T-cell (primary cell): Measurements from ENCODE around the gene SSC4D. TPM values are rescaled to one million over a fixed set of nuclear protein-coding genes. Genes with fewer than 3 reads are reported as not detected.
"Not testable (repeated sequence)": the region's sequence is repeated elsewhere in the genome, so short reads cannot be mapped to it uniquely, and the experiment has no call there.

ENCODE experiments used
- ATAC-seq, 4 experiments: fragments of 200-7000 bp in 3 of 4; fragments of 150-1000 bp in 1 of 4; cut with Tn5 transposase; replicated peaks in 1 of 4; 1 replicate in 3 of 4; 2 replicates in 1 of 4; pipeline ENCODE4 v1.10.0; 2021; ENCODE audit warnings: moderate library complexity in 3 of 4, mild to moderate bottlenecking in 2 of 4, moderate number of reproducible peaks in 1 of 4
- CTCF ChIA-PET, 2 donors: fragments of 300-600 bp; sonication (Branson Sonifier 250); formaldehyde crosslinking; loops; one replicate each; lab custom pipeline; 2022; ENCODE audit warnings: antibody characterized with exemption in 2 of 2; lab: Charles Lee
- POLR2A ChIA-PET, 2 donors: fragments of 300-600 bp; sonication (Branson Sonifier 250); formaldehyde crosslinking; loops; one replicate each; lab custom pipeline; 2022; ENCODE audit warnings: antibody characterized with exemption in 2 of 2; lab: Charles Lee
- DNase-seq, 35 experiments: peaks; one replicate each; pipeline versions ENCODE4 v3.0.0 to v3.0.0-alpha.2; 2013 to 2023
- H3K27ac ChIP-seq: one replicate; pipeline ENCODE4 v1.5.1; 2013; ENCODE audit warnings: low read length
- H3K27me3 ChIP-seq, 2 experiments: replicated peaks in 1 of 2; 1 replicate in 1 of 2; 2 replicates in 1 of 2; pipeline versions ENCODE4 v1.6.1 to v1.7.0; 2013; ENCODE audit warnings: low read length in 1 of 2, mixed read lengths in 1 of 2; ENCODE audit not compliant: control insufficient read depth in 2 of 2, insufficient read depth in 2 of 2; ENCODE audit errors: extremely low read depth in 1 of 2
- H3K36me3 ChIP-seq, 2 donors: 1 replicate in 1 of 2; 2 replicates in 1 of 2; pipeline versions ENCODE4 v1.6.1 to v1.7.0; 2013; ENCODE audit warnings: low read length in 1 of 2; ENCODE audit not compliant: control insufficient read depth in 2 of 2, insufficient read depth in 1 of 2; ENCODE audit errors: extremely low read depth in 1 of 2
- H3K4me1 ChIP-seq, 2 experiments: 1 replicate in 1 of 2; 2 replicates in 1 of 2; pipeline versions ENCODE4 v1.6.1 to v1.7.0; 2013; ENCODE audit warnings: low read length in 2 of 2, mixed read lengths in 1 of 2; ENCODE audit not compliant: insufficient read depth in 2 of 2, control insufficient read depth in 1 of 2; ENCODE audit errors: extremely low read depth in 1 of 2
- H3K4me3 ChIP-seq, 2 donors: 1 replicate in 1 of 2; 2 replicates in 1 of 2; pipeline versions ENCODE4 v1.5.1 to v1.7.0; 2013; ENCODE audit warnings: mild to moderate bottlenecking in 2 of 2, low read length in 1 of 2, moderate library complexity in 1 of 2; ENCODE audit not compliant: control insufficient read depth in 1 of 2; ENCODE audit errors: extremely low read depth in 1 of 2
- H3K9me3 ChIP-seq: 2 replicates; pipeline ENCODE4 v1.7.0; 2013
- H3K27ac Mint-ChIP-seq, 2 donors: one replicate each; pipeline ENCODE4 v1.8.0; 2020 to 2021; ENCODE audit warnings: mild to moderate bottlenecking in 2 of 2, mixed read lengths in 2 of 2
- H3K27me3 Mint-ChIP-seq, 2 donors: one replicate each; pipeline ENCODE4 v1.8.0; 2021 to 2022; ENCODE audit warnings: mixed read lengths in 2 of 2
- H3K36me3 Mint-ChIP-seq: one replicate; pipeline ENCODE4 v1.8.0; 2021; ENCODE audit warnings: mixed read lengths
- H3K4me1 Mint-ChIP-seq, 3 donors: one replicate each; pipeline ENCODE4 v1.8.0; 2020 to 2022; ENCODE audit warnings: mixed read lengths in 3 of 3, mild to moderate bottlenecking in 1 of 3
- H3K4me3 Mint-ChIP-seq, 3 donors: one replicate each; pipeline ENCODE4 v1.8.0; 2020 to 2022; ENCODE audit warnings: mild to moderate bottlenecking in 3 of 3, mixed read lengths in 3 of 3, moderate library complexity in 3 of 3
- H3K9me3 Mint-ChIP-seq, 3 donors: one replicate each; pipeline ENCODE4 v1.8.0; 2020 to 2022; ENCODE audit warnings: mixed read lengths in 3 of 3
- WGBS: methylation state at CpG from one replicate; pipeline ENCODE4 v1.1.5; 2013; ENCODE audit warnings: missing lambda C conversion rate; ENCODE audit not compliant: insufficient coverage; 5-methylcytosine and 5-hydroxymethylcytosine counted together
- total RNA-seq, 35 experiments: library from RNA in 6 of 35; stranded (reverse) in 6 of 35; fragments of 120-200 nt in 1 of 35; gene quantifications; one replicate each; pipeline versions ENCODE4 v1.2.1 to v1.2.4 and lab custom pipeline; 2013 to 2026

Gene SSC4D
- total RNA-seq, 5 donors from 2014 or later (not counting 1 experiment from before 2014, with no cell fraction given), result 0.20 to 0.76 (median 0.28) TPM; not detected in 2

GRCh38 chr7:76424413-76425111, 15.1 kb upstream of the SSC4D start, which contains the start of gene ZP3:
Gene ZP3 (plus strand): TSS chr7:76424950. CDS start chr7:76424965, 15 bp downstream.
- Mint-ChIP-seq H3K27me3 (peaks cover 0 to 9% of the 10 kb centered on the region in 2 donors), H3K4me3 (no peak within 1 kb of the TSS), H3K4me1 (peaks cover 6 to 8% (median 7%) of the 10 kb centered on the region in 3 donors), H3K9me3 (no peaks in the 10 kb centered on the region), H3K27ac (peak within 1 kb of the TSS in 1 of 2 donors; percentile 22), H3K36me3 (no peaks in the 10 kb centered on the region)
- POLR2A ChIA-PET, result no interaction called here
- H3K4me3 ChIP-seq, result no peak within 1 kb of the TSS
- H3K27me3 ChIP-seq, result peaks cover 0 to 17% of the 10 kb centered on the region in 2 experiments
- H3K36me3 ChIP-seq, result no peaks in the 10 kb centered on the region
- H3K9me3 ChIP-seq, result no peaks in the 10 kb centered on the region
- ATAC-seq (peak in 1 of 4 experiments; percentile 31), DNase-seq (peak in 1 of 35 experiments; percentile 17)
- H3K27ac ChIP-seq, result no peak within 1 kb of the TSS
- CTCF ChIA-PET, result no interaction called here
- peaks cover 0 to 8% of the 10 kb centered on the region in 2 experiments for H3K4me1 ChIP-seq
- WGBS, result 71% methylated on average over 5 of the region's 10 CpGs

DNA sequence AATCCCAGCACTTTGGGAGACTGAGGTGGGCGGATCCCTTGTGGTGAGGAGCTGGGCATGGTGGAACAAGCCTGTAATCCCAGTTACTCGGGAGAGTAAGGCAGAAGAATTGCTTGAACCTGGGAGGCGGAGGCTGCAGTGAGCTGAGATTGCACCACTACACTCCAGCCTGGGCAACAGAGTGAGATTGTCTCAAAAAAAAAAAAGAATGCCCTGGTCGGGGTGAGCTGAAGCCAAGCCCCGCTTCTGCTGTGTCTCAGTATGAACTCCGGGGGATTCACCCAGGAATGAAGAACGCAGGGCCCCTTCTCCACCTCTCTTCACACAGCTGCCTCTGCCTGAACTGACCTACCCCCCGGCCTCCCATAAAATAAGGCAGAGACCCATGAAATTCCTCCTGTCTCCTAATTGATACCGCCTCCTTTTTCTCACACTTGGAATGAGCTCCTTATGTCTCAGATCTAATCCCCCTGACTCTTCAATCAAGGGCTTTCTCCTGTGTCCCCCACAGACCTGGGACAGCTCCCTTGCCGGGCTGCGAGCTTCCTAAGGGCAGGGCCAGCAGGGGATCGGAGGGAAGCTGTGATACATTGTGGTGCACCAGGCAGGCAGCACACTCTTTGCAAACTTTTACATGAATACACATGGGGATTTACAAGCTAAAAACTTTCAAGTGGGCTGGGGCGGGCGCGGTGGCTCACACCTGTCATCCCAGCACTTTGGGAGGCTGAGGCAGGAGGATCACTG, 14.3 kb upstream of the SSC4D start:
- Histone ChIP-seq H3K4me3 (no peak overlapping the region), H3K9me3 (no peaks in the 10 kb centered on the region), H3K27ac (no peak overlapping the region), H3K4me1 (peaks cover 0 to 8% of the 10 kb centered on the region in 2 experiments), H3K27me3 (peaks cover 0 to 17% of the 10 kb centered on the region in 2 experiments), H3K36me3 (no peaks in the 10 kb centered on the region)
- Mint-ChIP-seq H3K9me3 (no peaks in the 10 kb centered on the region), H3K4me3 (no peak overlapping the region), H3K27me3 (peaks cover 0 to 9% of the 10 kb centered on the region in 2 donors), H3K36me3 (no peaks in the 10 kb centered on the region), H3K27ac (no peak overlapping the region), H3K4me1 (peaks cover 6 to 9% (median 8%) of the 10 kb centered on the region in 3 donors)
- POLR2A ChIA-PET, result no interaction called here
- ATAC-seq, result no peak
- no peak for DNase-seq
- CTCF ChIA-PET, result interaction anchor here in 1 of 2 donors (0.6 kb wide), 1 partner anchor 189 kb away, joined by 3 read pairs; no protein-coding TSS in a partner anchor
- WGBS, result 83% methylated on average over 13 of the region's 15 CpGs

DNA sequence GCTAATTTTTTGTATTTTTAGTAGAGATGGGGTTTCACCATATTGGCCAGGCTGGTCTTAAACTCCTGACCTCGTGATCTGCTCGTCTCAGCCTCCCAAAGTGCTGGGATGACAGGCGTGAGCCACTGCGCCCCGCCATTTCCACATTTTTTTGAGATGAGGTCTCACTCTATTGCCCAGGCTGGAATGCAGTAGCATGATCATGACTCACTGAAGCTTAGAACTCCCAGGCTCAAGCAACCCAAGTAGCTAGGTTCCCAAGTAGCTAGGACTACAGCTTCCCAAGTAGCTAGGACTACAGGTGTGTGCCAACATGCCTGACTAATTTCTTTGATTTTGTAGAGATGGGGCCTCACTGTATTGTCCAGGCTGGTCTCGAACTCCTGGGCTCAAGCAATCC, 11.6 kb upstream of the SSC4D start:
- H3K9me3 ChIP-seq, POLR2A ChIA-PET, DNase-seq, H3K27ac Mint-ChIP-seq, H3K27ac ChIP-seq, H3K36me3 ChIP-seq, H3K36me3 Mint-ChIP-seq, ATAC-seq, H3K4me3 ChIP-seq, H3K27me3 Mint-ChIP-seq, H3K4me1 Mint-ChIP-seq, H3K4me1 ChIP-seq, H3K9me3 Mint-ChIP-seq, H3K4me3 Mint-ChIP-seq: not testable (repeated sequence)
- CTCF ChIA-PET, result interaction anchor here in 1 of 2 donors (0.6 kb wide), 1 partner anchor 691 kb away, joined by 3 read pairs; no protein-coding TSS in a partner anchor
- peaks cover 0 to 21% of the 10 kb centered on the region in 2 experiments for H3K27me3 ChIP-seq
- 77% methylated on average over 5 of the region's 6 CpGs for WGBS

GRCh38 chr7:76417654-76418310, 8.3 kb upstream of the SSC4D start:
- peaks cover 0 to 10% of the 10 kb centered on the region in 2 experiments for H3K27me3 ChIP-seq
- CTCF ChIA-PET, H3K36me3 ChIP-seq, ATAC-seq, H3K27ac ChIP-seq, H3K27me3 Mint-ChIP-seq, DNase-seq, H3K4me3 ChIP-seq, H3K4me1 Mint-ChIP-seq, H3K9me3 ChIP-seq, POLR2A ChIA-PET, H3K36me3 Mint-ChIP-seq, H3K4me1 ChIP-seq, H3K4me3 Mint-ChIP-seq, H3K27ac Mint-ChIP-seq, H3K9me3 Mint-ChIP-seq: not testable (repeated sequence)
- 94% methylated on average over 4 of the region's 10 CpGs for WGBS

DNA sequence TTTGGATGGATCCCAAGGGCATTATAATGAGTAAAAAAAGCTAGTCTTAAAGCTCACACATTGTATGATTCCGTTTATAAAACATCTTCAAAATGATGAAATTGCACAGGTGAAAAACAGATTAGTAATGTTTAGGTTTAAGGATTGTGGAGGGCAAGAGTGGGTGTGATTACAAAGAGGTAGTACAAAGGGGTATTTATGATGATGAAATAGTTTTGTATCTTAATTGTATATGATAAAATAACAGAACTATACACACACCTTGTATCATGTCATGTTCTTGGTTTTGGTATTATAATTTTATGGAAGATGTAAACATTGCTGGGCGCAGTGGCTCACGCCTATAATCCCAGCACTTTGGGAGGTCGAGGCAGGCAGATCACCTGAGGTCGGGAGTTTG, 2.8 kb upstream of the SSC4D start:
- POLR2A ChIA-PET, result interaction anchor here in 1 of 2 donors (0.7 kb wide), 1 partner anchor 295 kb away, joined by 4 read pairs; no protein-coding TSS in a partner anchor
- no peak overlapping the region for H3K27ac Mint-ChIP-seq

GRCh38 chr7:76411626-76412025, 2.1 kb upstream of the SSC4D start:
- no peak overlapping the region for H3K27ac Mint-ChIP-seq
- no peak for ATAC-seq
- H3K4me3 Mint-ChIP-seq, result no peak overlapping the region
- Histone ChIP-seq H3K9me3 (no peaks in the 10 kb centered on the region), H3K27me3 (peaks cover 0 to 4% of the 10 kb centered on the region in 2 experiments), H3K4me3 (no peak overlapping the region), H3K27ac (no peak overlapping the region), H3K36me3 (no peaks in the 10 kb centered on the region), H3K4me1 (no peaks in the 10 kb centered on the region)
- no peak for DNase-seq
- no peaks in the 10 kb centered on the region for H3K9me3 Mint-ChIP-seq
- WGBS, result no CpG with 5 or more reads among the region's 1 CpG
- POLR2A ChIA-PET, result no interaction called here
- CTCF ChIA-PET, result no interaction called here
- no peaks in the 10 kb centered on the region for H3K27me3 Mint-ChIP-seq
- no peaks in the 10 kb centered on the region for H3K36me3 Mint-ChIP-seq
- no peaks in the 10 kb centered on the region for H3K4me1 Mint-ChIP-seq

More for the DNA sequence above, 2.8 kb upstream of the SSC4D start:
- H3K27ac ChIP-seq, result no peak overlapping the region
- H3K4me1 Mint-ChIP-seq, result no peaks in the 10 kb centered on the region
- no peak overlapping the region for H3K4me3 ChIP-seq
- H3K4me3 Mint-ChIP-seq, result no peak overlapping the region
- no peaks in the 10 kb centered on the region for H3K36me3 Mint-ChIP-seq
- ATAC-seq, result no peak
- H3K4me1 ChIP-seq, result no peaks in the 10 kb centered on the region
- whole genome bisulfite sequencing, result no CpG with 5 or more reads among the region's 5 CpGs
- no peaks in the 10 kb centered on the region for H3K36me3 ChIP-seq
- H3K9me3 ChIP-seq, result no peaks in the 10 kb centered on the region
- no peak for DNase-seq
- no peaks in the 10 kb centered on the region for H3K9me3 Mint-ChIP-seq
- CTCF ChIA-PET, result no interaction called here
- no peaks in the 10 kb centered on the region for H3K27me3 Mint-ChIP-seq
- H3K27me3 ChIP-seq, result peaks cover 0 to 4% of the 10 kb centered on the region in 2 experiments
